IPS-NIHi7 (cell line): Measurements from ENCODE around the gene CDH22.
A peak's percentile ranks its signal among the peaks of the same experiment; 100 is the strongest.

Source experiments
- DNase-seq: peaks from one replicate; pipeline ENCODE4 v3.0.0; 2012; ENCODE audit warnings: mixed read lengths; ENCODE audit errors: extremely low spot score

The CDH22 gene

GRCh38 chr20:46242390-46242789 lies 65.9 kb downstream of the CDH22 start:
- DNase-seq, result no peak

DNA sequence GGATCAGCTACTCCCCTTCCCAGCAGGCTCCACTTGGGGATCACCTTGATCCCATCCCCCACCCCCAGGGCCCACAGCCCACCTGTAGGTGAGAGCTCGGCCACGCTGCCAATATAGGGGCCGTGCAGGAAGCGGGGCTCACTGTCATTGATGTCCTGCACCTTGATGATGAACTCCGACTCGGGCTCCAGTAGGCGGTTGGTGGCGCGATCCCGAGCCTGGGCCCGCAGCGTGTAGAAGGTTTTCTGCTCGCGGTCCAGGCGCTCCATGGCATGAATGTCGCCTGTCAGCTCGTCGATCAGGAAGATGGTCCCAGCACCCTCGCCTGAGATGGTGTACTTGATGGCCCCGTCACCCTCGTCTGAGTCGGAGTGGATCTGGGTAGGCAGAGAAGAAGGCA lies 67.4 kb downstream of the CDH22 start:
- DNase-seq, result no peak

DNA sequence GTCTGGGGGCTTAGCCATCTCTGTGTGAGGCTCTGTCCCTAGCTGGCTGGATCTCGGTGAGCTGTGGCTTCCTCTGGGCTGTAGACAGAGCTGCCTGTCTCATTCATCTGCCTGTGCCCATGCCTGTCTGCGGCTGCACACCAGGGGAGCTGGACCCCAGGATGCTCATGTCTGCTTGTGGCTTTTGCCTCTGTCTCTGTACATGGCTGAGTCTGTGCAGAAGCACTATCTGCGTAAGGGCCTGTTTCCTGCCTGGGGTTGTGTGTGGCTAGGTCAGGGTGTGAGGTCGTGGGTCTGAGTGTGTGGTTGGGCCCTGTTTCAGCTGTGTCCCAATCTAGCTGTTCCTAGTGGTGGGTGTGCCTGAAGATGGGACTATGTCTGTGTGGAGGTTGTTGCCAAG lies 68.2 kb downstream of the CDH22 start:
- DNase-seq, result no peak

GRCh38 chr20:46237736-46238135 lies 70.6 kb downstream of the CDH22 start:
- DNase-seq, result no peak

DNA sequence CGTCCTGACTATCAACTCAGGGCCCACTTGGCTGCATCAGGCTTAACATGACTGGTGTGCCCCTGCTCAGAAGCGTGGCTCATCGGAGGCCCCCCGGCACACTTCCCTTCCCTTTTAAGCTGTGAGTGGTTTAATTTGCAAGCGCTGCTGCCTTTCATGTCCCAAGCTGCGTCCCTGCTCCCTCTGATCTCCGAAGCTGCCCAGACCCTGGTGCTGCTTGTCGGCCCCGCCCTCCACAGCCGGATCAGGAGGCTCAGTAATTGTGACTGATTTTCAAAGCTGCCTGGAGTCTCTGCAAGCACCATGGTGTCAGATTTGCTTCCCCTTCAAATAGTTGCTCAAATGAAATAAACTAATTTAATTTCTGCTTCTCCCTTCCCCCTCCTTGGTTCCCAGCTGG lies 71.1 kb downstream of the CDH22 start:
- peak; percentile 65 for DNase-seq

DNA sequence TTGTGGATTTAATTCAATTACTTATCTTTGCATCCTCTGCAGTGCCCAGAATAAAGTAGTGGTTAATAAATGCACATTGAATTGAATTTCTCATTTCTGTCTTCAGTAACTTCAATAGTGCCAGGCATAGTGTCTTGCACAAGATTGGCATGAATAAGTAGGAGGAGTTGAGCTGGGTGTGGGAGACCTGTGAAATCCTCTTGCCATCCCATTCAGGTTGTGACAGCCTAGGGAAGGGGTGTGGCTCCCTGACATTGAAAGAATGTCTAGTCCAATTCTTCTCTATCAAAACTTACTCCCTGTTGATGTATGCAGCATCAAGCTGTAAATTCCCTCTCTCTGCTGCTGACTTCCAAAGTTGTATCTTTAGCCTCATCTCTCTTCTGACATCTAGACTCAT lies 73.2 kb downstream of the CDH22 start:
- no peak for DNase-seq

DNA sequence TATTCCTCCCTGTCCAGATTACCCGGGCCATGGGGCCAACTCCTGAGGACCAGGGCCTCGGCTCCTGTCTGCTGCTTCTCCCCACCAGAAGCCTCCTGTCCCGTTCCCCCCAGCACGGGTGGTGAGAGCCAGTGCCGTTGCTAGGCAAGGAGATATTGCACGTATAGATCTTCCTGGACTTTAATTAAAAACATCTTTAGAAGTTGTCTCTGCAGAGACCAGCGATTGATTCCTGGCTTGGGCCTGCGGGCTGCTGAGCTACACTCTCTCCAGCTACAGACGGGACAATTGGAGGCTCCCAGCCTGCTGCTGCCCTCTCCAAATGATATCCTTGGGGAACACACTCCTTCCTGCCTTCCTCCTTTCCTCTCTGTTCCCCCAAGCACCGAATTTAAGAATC lies 74.6 kb downstream of the CDH22 start:
- no peak for DNase-seq

- DNase-seq, result no peak
Measured at GRCh38 chr20:46232539-46232938, 75.8 kb downstream of the CDH22 start.

- DNase-seq, result peak; percentile 86
Measured at GRCh38 chr20:46230801-46231282, 77.5 kb downstream of the CDH22 start.

GRCh38 chr20:46230106-46230491 lies 78.2 kb downstream of the CDH22 start:
- DNase-seq, result no peak

DNA sequence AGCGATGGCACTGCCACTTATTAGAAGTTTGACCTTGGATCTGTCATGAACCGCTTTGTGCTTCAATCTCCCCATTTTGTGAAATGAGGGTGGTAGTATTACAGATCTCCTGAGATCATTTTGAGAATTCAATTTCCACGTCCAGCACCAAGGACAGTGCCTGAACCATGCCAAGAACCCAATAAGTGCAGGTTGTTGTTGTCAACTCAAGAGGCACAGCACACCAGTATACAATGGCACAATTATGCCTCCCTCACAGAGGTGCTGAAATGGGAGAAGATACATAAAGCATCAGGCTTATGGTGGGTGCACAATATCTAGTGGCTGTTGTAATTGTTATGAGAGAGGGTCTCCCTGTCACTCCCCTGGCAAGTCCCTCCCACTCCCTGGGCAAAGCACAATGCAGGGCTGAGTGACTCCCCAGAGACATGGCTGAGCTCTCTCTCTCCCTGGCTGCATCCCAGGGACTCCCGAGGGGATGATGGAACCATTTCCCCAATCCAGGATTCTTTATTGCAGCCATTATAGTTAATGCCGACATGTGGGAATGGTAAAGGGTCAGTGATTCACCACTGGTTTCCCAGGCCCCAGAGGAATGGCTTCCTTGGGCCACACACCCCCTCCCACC lies 78.7 kb downstream of the CDH22 start:
- DNase-seq, result no peak

DNA sequence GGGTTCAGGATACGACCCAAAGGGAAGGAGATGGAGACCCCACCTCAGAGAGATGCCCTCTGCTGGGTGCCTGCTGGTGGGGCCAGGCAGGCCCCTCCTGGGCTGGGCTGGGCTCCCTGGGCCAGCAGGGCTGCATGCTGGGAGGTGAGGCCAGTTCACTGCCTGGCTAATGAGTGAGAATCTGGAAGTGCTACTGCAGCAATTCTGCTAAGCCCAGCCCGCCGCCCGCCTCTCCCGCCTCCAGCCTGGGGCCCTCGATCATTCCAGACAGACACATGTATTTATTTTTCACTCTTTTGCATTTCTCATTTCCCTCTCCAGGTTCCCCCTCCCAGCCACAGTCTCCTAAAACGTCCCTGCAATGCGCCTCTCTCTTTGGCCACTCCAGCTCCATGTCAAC lies 79.6 kb downstream of the CDH22 start:
- DNase-seq, result no peak

DNA sequence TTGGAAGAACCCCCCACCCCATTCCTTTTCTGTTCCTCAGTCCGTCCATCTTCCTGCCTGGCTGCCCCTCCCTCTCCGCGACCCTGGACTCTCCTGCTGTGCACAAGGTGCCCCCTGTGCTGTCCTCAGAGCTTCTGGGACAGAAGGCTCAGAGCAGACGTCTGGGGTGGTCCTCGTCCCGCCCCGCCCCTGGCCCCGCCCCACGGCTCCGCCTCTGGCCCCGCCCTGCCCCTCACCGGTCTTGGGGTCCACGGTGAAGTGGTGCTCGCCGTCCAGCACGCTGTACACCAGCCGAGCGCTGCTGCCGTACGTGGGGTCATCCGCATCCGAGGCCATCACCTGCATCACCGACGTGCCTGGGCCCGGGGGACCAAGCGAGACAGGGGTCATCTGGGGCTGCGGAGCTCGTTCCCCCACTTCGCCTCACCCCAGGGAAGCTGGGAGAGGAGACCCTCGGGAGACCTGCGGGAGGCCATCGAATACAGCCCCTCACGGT lies 81.0 kb downstream of the CDH22 start:
- no peak for DNase-seq

DNA sequence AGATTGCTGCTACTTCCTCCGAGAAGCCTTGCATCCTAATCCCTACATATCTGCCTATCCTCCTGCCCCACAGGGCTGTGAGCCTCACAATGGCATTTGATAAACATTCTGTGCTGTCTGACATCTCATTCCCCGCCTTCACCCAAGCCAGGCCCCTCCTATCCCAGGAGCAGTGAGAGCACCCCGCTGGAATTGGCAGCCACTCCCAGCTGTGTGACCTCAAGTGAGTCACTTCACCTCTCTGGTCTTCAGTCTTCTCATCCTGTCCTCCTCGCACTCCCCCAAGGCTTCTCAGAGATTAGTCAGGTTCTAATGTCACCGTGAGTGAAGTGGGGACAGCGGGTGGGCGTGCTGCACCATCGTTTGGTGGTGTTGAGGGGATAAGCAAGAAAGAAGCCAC lies 81.7 kb downstream of the CDH22 start:
- no peak for DNase-seq

DNA sequence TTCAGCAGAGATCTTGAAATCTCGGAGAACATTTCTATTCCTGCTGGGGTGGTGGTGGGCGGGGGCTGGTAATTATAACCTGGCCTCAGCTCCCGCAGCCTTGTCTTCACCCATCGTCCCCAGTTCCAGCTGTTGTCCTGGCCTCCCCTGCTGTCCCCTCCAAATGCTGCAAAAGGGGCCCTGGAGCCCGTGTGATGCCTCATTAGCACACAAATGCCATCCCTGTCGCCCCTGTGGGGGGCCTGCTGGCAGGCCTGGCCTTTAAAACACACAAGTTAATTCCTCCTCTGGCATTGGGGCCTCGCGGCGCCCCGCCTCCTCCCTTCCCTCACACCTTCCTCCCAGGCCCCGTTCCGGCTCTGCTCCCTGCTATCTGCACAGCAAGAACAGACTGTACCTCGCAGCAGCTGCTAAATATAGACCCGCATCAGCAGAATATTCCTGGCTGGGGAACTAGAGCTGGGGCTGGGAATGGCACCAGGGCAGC lies 85.7 kb downstream of the CDH22 start:
- DNase-seq, result peak; percentile 43

DNA sequence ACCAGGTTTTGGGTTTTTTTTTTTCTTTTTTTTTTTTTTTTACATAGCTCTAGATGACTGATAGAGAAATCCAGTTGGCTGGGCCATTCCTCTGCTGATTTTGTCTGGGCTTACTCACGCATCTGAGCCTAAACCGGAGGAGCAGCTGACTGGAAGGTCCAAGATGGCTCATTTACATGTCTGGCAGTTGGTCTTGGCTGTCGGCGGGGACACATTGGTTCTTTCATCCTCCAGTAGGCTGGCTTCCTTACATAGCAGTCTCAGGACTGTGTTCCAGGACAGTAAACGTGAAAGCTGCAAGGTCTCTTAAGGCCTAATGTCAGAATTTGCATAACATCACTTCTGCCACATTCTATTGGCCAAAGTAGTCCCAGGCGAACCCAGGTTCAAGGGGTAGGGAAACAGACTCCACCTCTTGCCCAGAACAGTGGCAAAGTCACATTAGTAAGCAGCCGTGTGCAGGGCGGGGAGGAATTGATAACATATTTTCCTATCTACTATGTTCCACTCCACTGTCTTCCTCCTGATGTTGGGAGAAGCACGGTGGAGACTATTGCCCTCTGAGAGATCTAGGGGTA lies 87.0 kb downstream of the CDH22 start:
- no peak for DNase-seq

- DNase-seq, result peak; percentile 50
Measured at GRCh38 chr20:46220455-46221207, 87.7 kb downstream of the CDH22 start.

- no peak for DNase-seq
Measured at GRCh38 chr20:46219920-46220319, 88.4 kb downstream of the CDH22 start.

GRCh38 chr20:46219190-46219589 lies 89.1 kb downstream of the CDH22 start:
- DNase-seq, result no peak

- DNase-seq, result no peak
Measured at GRCh38 chr20:46218656-46219055, 89.6 kb downstream of the CDH22 start.

GRCh38 chr20:46217583-46217982 lies 90.7 kb downstream of the CDH22 start:
- no peak for DNase-seq

DNA sequence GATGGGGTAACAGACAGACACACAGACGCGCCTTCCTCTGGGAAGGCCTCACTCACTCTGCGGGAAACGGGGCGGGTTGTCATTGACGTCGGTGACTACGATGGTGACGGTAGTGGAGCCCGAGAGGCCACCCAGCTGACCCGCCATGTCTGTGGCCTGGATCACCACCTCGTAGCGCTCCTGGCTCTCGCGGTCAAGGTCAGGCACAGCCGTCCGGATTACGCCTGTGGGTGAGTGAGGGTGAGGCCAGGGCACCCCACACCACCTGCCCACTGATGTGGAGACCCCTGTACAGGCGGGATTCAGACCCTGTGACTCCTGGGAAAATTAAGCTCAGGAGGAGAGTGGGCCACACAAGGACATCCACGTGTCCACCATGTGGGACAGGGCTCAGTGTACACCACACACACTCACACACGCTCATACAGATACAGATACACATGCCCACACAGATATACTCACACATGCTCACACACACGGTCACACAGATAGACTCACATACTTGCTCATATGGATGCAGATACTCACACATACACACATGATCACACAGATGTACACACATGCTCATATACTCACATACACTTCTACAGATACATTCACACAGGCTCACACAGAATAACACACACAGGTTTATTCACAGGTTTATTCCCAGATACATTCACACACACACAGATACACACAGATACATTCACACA lies 91.4 kb downstream of the CDH22 start:
- DNase-seq, result no peak
